GM06990 (cell line): ENCODE results near the gene GSE1.

Experiments used
- DNase-seq: peaks from one replicate; pipeline ENCODE4 v3.0.0-alpha.2; 2011; ENCODE audit not compliant: insufficient read length; ENCODE audit errors: extremely low read depth
- H3K27me3 ChIP-seq: replicated peaks from 2 replicates; pipeline ENCODE4 v1.6.0; 2011; ENCODE audit warnings: low read length; ENCODE audit not compliant: control insufficient read depth, insufficient read depth
- H3K36me3 ChIP-seq: 2 replicates; pipeline ENCODE4 v1.5.1; 2011; ENCODE audit warnings: low read length; ENCODE audit not compliant: control insufficient read depth, insufficient read depth
- H3K4me3 ChIP-seq: replicated peaks from 2 replicates; pipeline ENCODE4 v1.5.1; 2011; ENCODE audit warnings: low read depth, mild to moderate bottlenecking, control low read depth, low read length
- CTCF ChIP-seq: IDR thresholded peaks from 2 replicates; pipeline ENCODE4 v1.5.1; 2011; ENCODE audit warnings: low read length, control low read depth, mild to moderate bottlenecking, inconsistent platforms; ENCODE audit not compliant: insufficient read depth, poor library complexity, severe bottlenecking

Gene GSE1

GRCh38 chr16:85582229-85582991 is 30.7 kb upstream of the GSE1 start:
- TF ChIP-seq CTCF: no peak
- no peaks in the 10 kb centered on the region for H3K27me3 ChIP-seq
- DNase-seq: no peak
- no peak overlapping the region for H3K4me3 ChIP-seq
- no peaks in the 10 kb centered on the region for H3K36me3 ChIP-seq

- no peak for DNase-seq
- no peaks in the 10 kb centered on the region for H3K27me3 ChIP-seq
- H3K36me3 ChIP-seq: no peaks in the 10 kb centered on the region
Observed at GRCh38 chr16:85583491-85584181, 29.5 kb upstream of the GSE1 start.

GRCh38 chr16:85584267-85584666 is 28.9 kb upstream of the GSE1 start:
- no peak for DNase-seq
- Histone ChIP-seq H3K4me3 (no peak overlapping the region), H3K27me3 (no peaks in the 10 kb centered on the region), H3K36me3 (no peaks in the 10 kb centered on the region)
- no peak for TF ChIP-seq CTCF

More at GRCh38 chr16:85583491-85584181, 29.5 kb upstream of the GSE1 start:
- TF ChIP-seq CTCF: no peak
- H3K4me3 ChIP-seq: no peak overlapping the region

- no peak for TF ChIP-seq CTCF
- H3K36me3 ChIP-seq: no peaks in the 10 kb centered on the region
- DNase-seq: no peak
- H3K4me3 ChIP-seq: no peak overlapping the region
- H3K27me3 ChIP-seq: no peaks in the 10 kb centered on the region
Observed at GRCh38 chr16:85584819-85585282, 28.3 kb upstream of the GSE1 start.

- Histone ChIP-seq H3K4me3 (no peak overlapping the region), H3K36me3 (no peaks in the 10 kb centered on the region), H3K27me3 (no peaks in the 10 kb centered on the region)
- no peak for DNase-seq
- no peak for TF ChIP-seq CTCF
Observed at GRCh38 chr16:85585711-85586110, 27.4 kb upstream of the GSE1 start.
